ENCODE data around the gene LAPTM5.
"Not testable (repeated sequence)": the region's sequence is repeated elsewhere in the genome, so short reads cannot be mapped to it uniquely, and the experiment has no call there.

LAPTM5 gene

GRCh38 chr1:30692201-30692947 lies 65.2 kb downstream of the LAPTM5 start:
- DNase-seq, result no peak

- DNase-seq, result no peak
These were observed 66.1 kb downstream of the LAPTM5 start for GRCh38 chr1:30691480-30691879.

- DNase-seq, result no peak
These were observed 67.5 kb downstream of the LAPTM5 start for GRCh38 chr1:30689901-30690645.

GRCh38 chr1:30688920-30689794 lies 68.4 kb downstream of the LAPTM5 start:
- no peak for DNase-seq

GRCh38 chr1:30688516-30688915 lies 69.1 kb downstream of the LAPTM5 start:
- DNase-seq, result not testable (repeated sequence)

GRCh38 chr1:30687886-30688285 lies 69.7 kb downstream of the LAPTM5 start:
- no peak for DNase-seq

- DNase-seq, result no peak
These were observed 71.2 kb downstream of the LAPTM5 start for GRCh38 chr1:30686236-30686935.

GRCh38 chr1:30685796-30686165 lies 71.8 kb downstream of the LAPTM5 start:
- DNase-seq, result no peak

- DNase-seq, result peak; percentile 10
These were observed 72.4 kb downstream of the LAPTM5 start for GRCh38 chr1:30684881-30685795.

- DNase-seq, result no peak
These were observed 73.3 kb downstream of the LAPTM5 start for GRCh38 chr1:30684259-30684658.

- no peak for DNase-seq
These were observed 73.9 kb downstream of the LAPTM5 start for GRCh38 chr1:30683699-30684098.

Measured in stimulated activated CD4-positive, alpha-beta T cell treated with anti-CD3 and anti-CD28 coated beads, Interleukin-4, amount 100 ng/mL, for 24 hours (primary cell).